ENCODE measurements around the gene TBC1D22A.
A peak's percentile ranks its signal among the peaks of the same experiment; 100 is the strongest.

TBC1D22A gene

GRCh38 chr22:46752988-46753310 lies 9.5 kb upstream of the TBC1D22A start:
- DNase-seq (ENCODE audit: low read depth in 2 of 2) = no peak

- DNase-seq (ENCODE audit: low read depth in 2 of 2) = no peak
Measured at GRCh38 chr22:46753360-46753759, 9.1 kb upstream of the TBC1D22A start.

GRCh38 chr22:46753761-46754109 lies 8.7 kb upstream of the TBC1D22A start:
- no peak for DNase-seq (ENCODE audit: low read depth in 2 of 2)

GRCh38 chr22:46754110-46754799 lies 8.2 kb upstream of the TBC1D22A start:
- DNase-seq (ENCODE audit: low read depth in 2 of 2) = peak in 1 of 2 donors; percentile 20

- DNase-seq (ENCODE audit: low read depth in 2 of 2) = no peak
Measured at GRCh38 chr22:46754826-46755225, 7.6 kb upstream of the TBC1D22A start.

GRCh38 chr22:46755525-46755924 lies 6.9 kb upstream of the TBC1D22A start:
- no peak for DNase-seq (ENCODE audit: low read depth in 2 of 2)

GRCh38 chr22:46756097-46756496 lies 6.4 kb upstream of the TBC1D22A start:
- DNase-seq (ENCODE audit: low read depth in 2 of 2) = no peak

GRCh38 chr22:46757104-46757503 lies 5.3 kb upstream of the TBC1D22A start:
- no peak for DNase-seq (ENCODE audit: low read depth in 2 of 2)

GRCh38 chr22:46758121-46758520 lies 4.3 kb upstream of the TBC1D22A start:
- DNase-seq (ENCODE audit: low read depth in 2 of 2) = no peak

GRCh38 chr22:46758867-46759290 lies 3.6 kb upstream of the TBC1D22A start:
- peak in 1 of 2 donors; percentile 41 for DNase-seq (ENCODE audit: low read depth in 2 of 2)

GRCh38 chr22:46761017-46761416 lies 1.4 kb upstream of the TBC1D22A start:
- no peak for DNase-seq (ENCODE audit: low read depth in 2 of 2)

- DNase-seq (ENCODE audit: low read depth in 2 of 2) = no peak
Measured at GRCh38 chr22:46761539-46762237, 762 bp upstream of the TBC1D22A start.

- no peak for DNase-seq (ENCODE audit: low read depth in 2 of 2)
Measured at GRCh38 chr22:46763051-46763705, 728 bp downstream of the TBC1D22A start.

- no peak for DNase-seq (ENCODE audit: low read depth in 2 of 2)
Measured at GRCh38 chr22:46764140-46764680, 1.8 kb downstream of the TBC1D22A start.

- no peak for DNase-seq (ENCODE audit: low read depth in 2 of 2)
Measured at GRCh38 chr22:46764779-46765485, 2.5 kb downstream of the TBC1D22A start.

- no peak for DNase-seq (ENCODE audit: low read depth in 2 of 2)
Measured at GRCh38 chr22:46766611-46767010, 4.2 kb downstream of the TBC1D22A start.

- DNase-seq (ENCODE audit: low read depth in 2 of 2) = no peak
Measured at GRCh38 chr22:46767249-46767985, 5.0 kb downstream of the TBC1D22A start.

GRCh38 chr22:46769191-46769675 lies 6.8 kb downstream of the TBC1D22A start:
- DNase-seq (ENCODE audit: low read depth in 2 of 2) = no peak

- no peak for DNase-seq (ENCODE audit: low read depth in 2 of 2)
Measured at GRCh38 chr22:46769706-46770105, 7.3 kb downstream of the TBC1D22A start.

- DNase-seq (ENCODE audit: low read depth in 2 of 2) = no peak
Measured at GRCh38 chr22:46770151-46770641, 7.7 kb downstream of the TBC1D22A start.

GRCh38 chr22:46770726-46771125 lies 8.3 kb downstream of the TBC1D22A start:
- DNase-seq (ENCODE audit: low read depth in 2 of 2) = no peak

Data from stimulated activated CD4-positive, alpha-beta T cell treated with anti-CD3 and anti-CD28 coated beads, Interleukin-15, amount 100 ng/mL, for 48 hours (primary cell).